GM23338 (cell line): ENCODE data around the gene MYO1D.

Experiments
- CTCF ChIP-seq, 2 experiments: fragments of 200-600 bp in 1 of 2; sonication (generic) in 1 of 2; conservative IDR thresholded peaks; 2 replicates each; pipeline versions ENCODE4 v1.5.1 to v1.6.1; 2016 to 2017; ENCODE audit warnings: antibody characterized with exemption in 2 of 2, low read depth in 2 of 2, mild to moderate bottlenecking in 2 of 2, moderate library complexity in 1 of 2
- EZH2 ChIP-seq: fragments of 200-600 bp; sonication (generic); IDR thresholded peaks from one replicate; pipeline ENCODE4 v1.8.0; 2017; ENCODE audit warnings: antibody characterized with exemption, mild to moderate bottlenecking, low read depth; ENCODE audit not compliant: unreplicated experiment
- POLR2AphosphoS5 ChIP-seq: IDR thresholded peaks from 2 replicates; pipeline ENCODE4 v1.6.1; 2016; ENCODE audit warnings: antibody characterized with exemption, low read depth
- STAT1 ChIP-seq: IDR thresholded peaks from one replicate; pipeline ENCODE4 v1.6.1; 2016; ENCODE audit warnings: antibody characterized with exemption; ENCODE audit not compliant: unreplicated experiment
- TF ChIP-seq, protein P1 (sequence below): IDR thresholded peaks from one replicate; pipeline ENCODE4 v1.6.1; 2018; ENCODE audit warnings: antibody characterized with exemption; ENCODE audit not compliant: unreplicated experiment

DNA sequence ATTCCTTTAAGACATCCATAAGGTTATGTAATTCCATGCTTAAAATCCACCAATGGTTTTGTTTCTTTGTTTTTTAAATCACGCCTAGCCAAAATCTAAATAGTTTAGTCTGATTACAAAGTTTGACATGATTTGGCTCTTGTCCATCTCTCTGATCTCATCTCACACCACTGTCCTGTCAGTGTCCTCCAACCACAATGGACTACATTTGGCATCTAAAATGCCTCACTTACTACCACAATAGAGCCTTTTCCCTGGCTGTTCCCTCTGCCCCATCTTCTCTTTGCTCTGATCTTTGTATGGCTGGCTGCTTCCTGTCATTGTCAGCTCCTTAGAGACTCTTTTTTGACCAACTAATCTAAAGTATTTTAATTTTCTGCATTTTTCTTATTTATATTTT, 157.2 kb downstream of the MYO1D start:
- no peak for TF ChIP-seq CTCF (conservative IDR thresholded peaks at IDR 0.05; ENCODE audit: low read depth in 2 of 2)
- TF ChIP-seq, protein P1, sequence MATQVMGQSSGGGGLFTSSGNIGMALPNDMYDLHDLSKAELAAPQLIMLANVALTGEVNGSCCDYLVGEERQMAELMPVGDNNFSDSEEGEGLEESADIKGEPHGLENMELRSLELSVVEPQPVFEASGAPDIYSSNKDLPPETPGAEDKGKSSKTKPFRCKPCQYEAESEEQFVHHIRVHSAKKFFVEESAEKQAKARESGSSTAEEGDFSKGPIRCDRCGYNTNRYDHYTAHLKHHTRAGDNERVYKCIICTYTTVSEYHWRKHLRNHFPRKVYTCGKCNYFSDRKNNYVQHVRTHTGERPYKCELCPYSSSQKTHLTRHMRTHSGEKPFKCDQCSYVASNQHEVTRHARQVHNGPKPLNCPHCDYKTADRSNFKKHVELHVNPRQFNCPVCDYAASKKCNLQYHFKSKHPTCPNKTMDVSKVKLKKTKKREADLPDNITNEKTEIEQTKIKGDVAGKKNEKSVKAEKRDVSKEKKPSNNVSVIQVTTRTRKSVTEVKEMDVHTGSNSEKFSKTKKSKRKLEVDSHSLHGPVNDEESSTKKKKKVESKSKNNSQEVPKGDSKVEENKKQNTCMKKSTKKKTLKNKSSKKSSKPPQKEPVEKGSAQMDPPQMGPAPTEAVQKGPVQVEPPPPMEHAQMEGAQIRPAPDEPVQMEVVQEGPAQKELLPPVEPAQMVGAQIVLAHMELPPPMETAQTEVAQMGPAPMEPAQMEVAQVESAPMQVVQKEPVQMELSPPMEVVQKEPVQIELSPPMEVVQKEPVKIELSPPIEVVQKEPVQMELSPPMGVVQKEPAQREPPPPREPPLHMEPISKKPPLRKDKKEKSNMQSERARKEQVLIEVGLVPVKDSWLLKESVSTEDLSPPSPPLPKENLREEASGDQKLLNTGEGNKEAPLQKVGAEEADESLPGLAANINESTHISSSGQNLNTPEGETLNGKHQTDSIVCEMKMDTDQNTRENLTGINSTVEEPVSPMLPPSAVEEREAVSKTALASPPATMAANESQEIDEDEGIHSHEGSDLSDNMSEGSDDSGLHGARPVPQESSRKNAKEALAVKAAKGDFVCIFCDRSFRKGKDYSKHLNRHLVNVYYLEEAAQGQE = no peak
- TF ChIP-seq POLR2AphosphoS5 = no peak
- TF ChIP-seq EZH2 = no peak
- TF ChIP-seq STAT1 = no peak
